Transverse colon (tissue), 4 donors: ENCODE measurements around the gene SMIM11.
"Not testable (repeated sequence)": the region's sequence is repeated elsewhere in the genome, so short reads cannot be mapped to it uniquely, and the experiment has no call there.

Source experiments
- EP300 ChIP-seq: sonication (generic); formaldehyde crosslinking; IDR thresholded peaks from one replicate; pipeline ENCODE4 v1.6.1; 2017; ENCODE audit warnings: antibody characterized with exemption, low read depth
- POLR2A ChIP-seq: fragments of 450-650 bp; IDR thresholded peaks from one replicate; pipeline ENCODE4 v1.6.1; 2016; ENCODE audit warnings: antibody characterized with exemption, mild to moderate bottlenecking, moderate library complexity
- POLR2AphosphoS5 ChIP-seq, 3 donors: sonication (generic); formaldehyde crosslinking; IDR thresholded peaks; one replicate each; pipeline ENCODE4 v1.6.1; 2016; ENCODE audit warnings: antibody characterized with exemption in 3 of 3
- TF ChIP-seq, protein P1 (sequence below), 5 experiments: fragments of 200-600 bp in 3 of 5; fragments of 450-650 bp in 2 of 5; sonication (generic) in 3 of 5; IDR thresholded peaks; 1 replicate in 2 of 5; 2 replicates in 3 of 5; pipeline ENCODE4 v1.5.1; 2016 to 2017; ENCODE audit warnings: antibody characterized with exemption in 5 of 5, inconsistent platforms in 3 of 5, mild to moderate bottlenecking in 2 of 5, moderate library complexity in 1 of 5

GRCh38 chr21:34375619-34375972 is 289 bp downstream of the SMIM11 start:
- TF ChIP-seq, protein P1, sequence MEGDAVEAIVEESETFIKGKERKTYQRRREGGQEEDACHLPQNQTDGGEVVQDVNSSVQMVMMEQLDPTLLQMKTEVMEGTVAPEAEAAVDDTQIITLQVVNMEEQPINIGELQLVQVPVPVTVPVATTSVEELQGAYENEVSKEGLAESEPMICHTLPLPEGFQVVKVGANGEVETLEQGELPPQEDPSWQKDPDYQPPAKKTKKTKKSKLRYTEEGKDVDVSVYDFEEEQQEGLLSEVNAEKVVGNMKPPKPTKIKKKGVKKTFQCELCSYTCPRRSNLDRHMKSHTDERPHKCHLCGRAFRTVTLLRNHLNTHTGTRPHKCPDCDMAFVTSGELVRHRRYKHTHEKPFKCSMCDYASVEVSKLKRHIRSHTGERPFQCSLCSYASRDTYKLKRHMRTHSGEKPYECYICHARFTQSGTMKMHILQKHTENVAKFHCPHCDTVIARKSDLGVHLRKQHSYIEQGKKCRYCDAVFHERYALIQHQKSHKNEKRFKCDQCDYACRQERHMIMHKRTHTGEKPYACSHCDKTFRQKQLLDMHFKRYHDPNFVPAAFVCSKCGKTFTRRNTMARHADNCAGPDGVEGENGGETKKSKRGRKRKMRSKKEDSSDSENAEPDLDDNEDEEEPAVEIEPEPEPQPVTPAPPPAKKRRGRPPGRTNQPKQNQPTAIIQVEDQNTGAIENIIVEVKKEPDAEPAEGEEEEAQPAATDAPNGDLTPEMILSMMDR (IDR thresholded peaks at IDR 0.05): not testable (repeated sequence)
- not testable (repeated sequence) for TF ChIP-seq POLR2A; POLR2AphosphoS5 (IDR thresholded peaks at IDR 0.05); EP300
